ENCODE data around the gene RALB. TPM values are rescaled to one million over a fixed set of nuclear protein-coding genes. Genes with fewer than 3 reads are reported as not detected.

The RALB gene
- total and polyA plus RNA-seq, 7 experiments from 2014 or later: 8.7 to 119 (median 25.9) TPM

DNA sequence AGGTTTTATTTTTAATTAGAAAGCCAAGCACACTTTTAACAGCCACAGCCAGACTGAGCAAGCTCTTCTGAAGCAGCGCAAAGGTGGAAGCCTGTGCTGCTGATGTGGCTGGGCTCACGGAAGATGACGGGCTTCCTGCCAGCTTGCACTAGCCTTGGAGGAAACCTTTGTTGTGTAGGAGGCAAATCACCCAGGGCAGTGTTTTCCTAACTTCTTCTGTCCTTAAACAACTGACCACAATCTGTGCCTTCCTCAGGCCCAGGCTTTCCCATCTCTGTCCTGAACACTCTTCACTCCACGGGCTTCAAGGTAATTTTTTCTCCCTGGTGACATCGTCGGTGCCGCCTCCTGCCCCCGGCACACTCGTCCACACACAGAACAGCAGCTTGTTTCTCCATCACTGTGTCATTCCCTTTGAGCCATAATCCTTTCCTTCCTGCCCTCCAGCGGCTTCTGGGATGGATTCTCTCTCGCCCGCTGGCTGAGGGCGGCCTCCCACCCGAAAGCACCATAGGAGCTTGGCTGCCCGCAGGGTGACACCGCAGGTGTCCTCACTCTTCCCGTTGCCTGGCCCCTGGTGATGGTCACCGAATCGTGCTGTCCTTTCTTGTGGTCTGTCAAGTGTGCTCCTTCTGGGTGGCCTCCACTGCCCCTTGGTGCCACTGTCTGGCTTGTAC, 62.2 kb downstream of the RALB start:
- POLR2A ChIA-PET: interaction anchor here (0.5 to 1.5 kb wide), 2 partner anchors 138 to 206 kb away, joined by 3 to 5 read pairs; no protein-coding TSS in a partner anchor
- peak overlapping the region; percentile 37 to 91 (median 76) for H3K27ac Mint-ChIP-seq

GRCh38 chr2:120315367-120316033, 62.8 kb downstream of the RALB start:
- ChIA-PET POLR2A (interaction anchor here (1.5 kb wide), 1 partner anchor 138 kb away, joined by 5 read pairs; no protein-coding TSS in a partner anchor), CTCF (interaction anchor here (2.9 to 4.8 kb wide), 2 partner anchors 139 to 206 kb away, joined by 36 to 40 read pairs; no protein-coding TSS in a partner anchor)
- Histone ChIP-seq H3K4me3 (ENCODE audit: low read length) (no peak overlapping the region), H3K27ac (ENCODE audit: low read depth, low read length) (no peak overlapping the region), H3K4me1 (ENCODE audit: control insufficient read depth in 2 of 2, insufficient read depth in 2 of 2, low read length in 2 of 2) (peaks cover 3 to 19% of the 10 kb centered on the region in 2 donors), H3K27me3 (ENCODE audit: control insufficient read depth in 2 of 2, insufficient read depth in 2 of 2, low read length in 2 of 2) (no peaks in the 10 kb centered on the region), H3K36me3 (ENCODE audit: control insufficient read depth in 2 of 3, insufficient read depth in 3 of 3, low read length in 3 of 3) (no peaks in the 10 kb centered on the region), H3K9me3 (ENCODE audit: control insufficient read depth in 2 of 3, low read length in 3 of 3) (no peaks in the 10 kb centered on the region)
- Mint-ChIP-seq H3K9me3 (no peaks in the 10 kb centered on the region), H3K4me1 (peaks cover 7 to 41% (median 34%) of the 10 kb centered on the region in 7 donors), H3K4me3 (peak overlapping the region in 3 of 10 donors; percentile 26 to 76 (median 67)), H3K27me3 (peaks cover 0 to 4% (median 0%) of the 10 kb centered on the region in 5 donors), H3K36me3 (no peaks in the 10 kb centered on the region), H3K27ac (peak overlapping the region in 6 of 9 donors; percentile 32 to 91 (median 70))
- intact Hi-C loops (cut with micrococcal nuclease): loop anchor here (10.0 kb wide), 2 partner anchors 301 to 561 kb away; partner anchors contain the start of genes EPB41L5 (in 2 of the 2) and PTPN4 (in 1 of the 2)
- DNase-seq (no peak), ATAC-seq (no peak)

More for the DNA sequence above, 62.2 kb downstream of the RALB start:
- ATAC-seq: peak; percentile 66
- Histone ChIP-seq H3K36me3 (ENCODE audit: control insufficient read depth in 2 of 3, insufficient read depth in 3 of 3, low read length in 3 of 3) (no peaks in the 10 kb centered on the region), H3K4me3 (ENCODE audit: low read length) (no peak overlapping the region), H3K27ac (ENCODE audit: low read depth, low read length) (no peak overlapping the region), H3K27me3 (ENCODE audit: control insufficient read depth in 2 of 2, insufficient read depth in 2 of 2, low read length in 2 of 2) (no peaks in the 10 kb centered on the region), H3K9me3 (ENCODE audit: control insufficient read depth in 2 of 3, low read length in 3 of 3) (no peaks in the 10 kb centered on the region), H3K4me1 (ENCODE audit: control insufficient read depth in 2 of 2, insufficient read depth in 2 of 2, low read length in 2 of 2) (peaks cover 3 to 19% of the 10 kb centered on the region in 2 donors)
- Mint-ChIP-seq H3K4me3 (peak overlapping the region; percentile 47 to 87 (median 77)), H3K27me3 (peaks cover 0 to 4% (median 0%) of the 10 kb centered on the region in 5 donors), H3K36me3 (no peaks in the 10 kb centered on the region), H3K4me1 (peaks cover 7 to 45% (median 34%) of the 10 kb centered on the region in 7 donors), H3K9me3 (no peaks in the 10 kb centered on the region)
- CTCF ChIA-PET: interaction anchor here (0.6 to 4.8 kb wide), 5 partner anchors 139 to 674 kb away, joined by 3 to 40 read pairs (median 4); no protein-coding TSS in a partner anchor
- peak in 6 of 9 donors; percentile 32 to 67 (median 55) for DNase-seq
- intact Hi-C loops (cut with micrococcal nuclease): loop anchor here (5.0 to 10.0 kb wide), 4 partner anchors 300 to 560 kb away; partner anchors contain the start of genes EPB41L5 (in 2 of the 2) and PTPN4 (in 1 of the 2)

- POLR2A ChIA-PET: no interaction called here
These were observed 63.4 kb downstream of the RALB start for GRCh38 chr2:120316071-120316470.

DNA sequence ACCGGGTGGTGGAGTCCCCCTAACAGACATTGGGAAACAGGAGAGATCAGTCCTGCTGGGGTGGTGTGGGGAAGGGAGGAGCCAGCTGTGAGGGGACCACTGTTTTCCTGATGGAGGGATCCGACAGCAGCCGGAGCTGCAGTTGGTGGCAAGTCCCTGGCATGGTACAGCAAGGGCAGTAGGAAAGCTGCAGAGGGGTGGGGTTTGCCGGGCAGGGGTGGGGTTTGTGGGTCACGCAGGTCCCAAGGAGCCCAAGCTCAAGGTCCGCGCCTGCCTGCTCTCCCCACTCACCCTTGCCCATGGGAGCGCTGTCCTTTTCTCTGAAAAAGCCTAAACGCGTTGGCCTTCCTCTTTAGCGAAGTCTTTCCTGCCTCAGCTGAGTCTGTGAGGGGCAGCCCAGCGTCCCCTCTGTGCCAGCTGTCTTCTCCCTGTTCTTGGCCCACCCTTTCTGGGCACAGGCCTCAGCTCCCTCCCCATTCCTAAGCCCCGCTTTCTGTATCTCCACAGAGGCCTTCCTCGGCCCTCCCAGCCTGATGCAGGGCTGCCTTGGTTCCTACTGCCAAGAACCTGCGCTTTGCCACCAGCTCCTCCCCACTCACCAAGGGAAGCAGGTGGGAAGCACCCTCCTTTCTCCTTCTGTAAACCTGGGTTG, 64.0 kb downstream of the RALB start:
- Mint-ChIP-seq H3K9me3 (no peaks in the 10 kb centered on the region), H3K36me3 (peaks cover 0 to 1% (median 0%) of the 10 kb centered on the region in 5 donors), H3K27ac (peak overlapping the region in 5 of 9 donors; percentile 42 to 68 (median 58)), H3K27me3 (peaks cover 0 to 4% (median 0%) of the 10 kb centered on the region in 5 donors), H3K4me3 (no peak overlapping the region), H3K4me1 (peaks cover 7 to 41% (median 35%) of the 10 kb centered on the region in 7 donors)
- no peaks in the 10 kb centered on the region for H3K9me3 ChIP-seq (ENCODE audit: control insufficient read depth in 2 of 3, low read length in 3 of 3)
- peaks cover 3 to 19% of the 10 kb centered on the region in 2 donors for H3K4me1 ChIP-seq (ENCODE audit: control insufficient read depth in 2 of 2, insufficient read depth in 2 of 2, low read length in 2 of 2)
- intact Hi-C loops (cut with micrococcal nuclease): loop anchor here (10.0 kb wide), 2 partner anchors 302 to 562 kb away; partner anchors contain the start of genes EPB41L5 (in 2 of the 2) and PTPN4 (in 1 of the 2)
- no peak for DNase-seq
- H3K4me3 ChIP-seq (ENCODE audit: low read length): no peak overlapping the region
- POLR2A ChIA-PET: interaction anchor here (0.6 kb wide), 1 partner anchor 87 kb away, joined by 6 read pairs; no protein-coding TSS in a partner anchor
- CTCF ChIA-PET: no interaction called here
- no peaks in the 10 kb centered on the region for H3K27me3 ChIP-seq (ENCODE audit: control insufficient read depth in 2 of 2, insufficient read depth in 2 of 2, low read length in 2 of 2)
- H3K36me3 ChIP-seq (ENCODE audit: control insufficient read depth in 2 of 3, insufficient read depth in 3 of 3, low read length in 3 of 3): no peaks in the 10 kb centered on the region
- ATAC-seq: no peak
- no peak overlapping the region for H3K27ac ChIP-seq (ENCODE audit: low read depth, low read length)

More at GRCh38 chr2:120316071-120316470, 63.4 kb downstream of the RALB start:
- DNase-seq (no peak), ATAC-seq (no peak)
- no peaks in the 10 kb centered on the region for H3K9me3 ChIP-seq (ENCODE audit: control insufficient read depth in 2 of 3, low read length in 3 of 3)
- no peak overlapping the region for H3K4me3 ChIP-seq (ENCODE audit: low read length)
- H3K27me3 ChIP-seq (ENCODE audit: control insufficient read depth in 2 of 2, insufficient read depth in 2 of 2, low read length in 2 of 2): no peaks in the 10 kb centered on the region
- H3K9me3 Mint-ChIP-seq: no peaks in the 10 kb centered on the region
- no peak overlapping the region for H3K4me3 Mint-ChIP-seq
- no peaks in the 10 kb centered on the region for H3K36me3 Mint-ChIP-seq
- peak overlapping the region in 3 of 9 donors; percentile 52 to 59 (median 59) for H3K27ac Mint-ChIP-seq
- H3K36me3 ChIP-seq (ENCODE audit: control insufficient read depth in 2 of 3, insufficient read depth in 3 of 3, low read length in 3 of 3): no peaks in the 10 kb centered on the region
- peaks cover 3 to 19% of the 10 kb centered on the region in 2 donors for H3K4me1 ChIP-seq (ENCODE audit: control insufficient read depth in 2 of 2, insufficient read depth in 2 of 2, low read length in 2 of 2)
- CTCF ChIA-PET: no interaction called here
- intact Hi-C loops (cut with micrococcal nuclease): loop anchor here (10.0 kb wide), 2 partner anchors 301 to 561 kb away; partner anchors contain the start of genes EPB41L5 (in 2 of the 2) and PTPN4 (in 1 of the 2)
- no peak overlapping the region for H3K27ac ChIP-seq (ENCODE audit: low read depth, low read length)
- H3K27me3 Mint-ChIP-seq: peaks cover 0 to 4% (median 0%) of the 10 kb centered on the region in 5 donors
- peaks cover 7 to 37% (median 34%) of the 10 kb centered on the region in 7 donors for H3K4me1 Mint-ChIP-seq

DNA sequence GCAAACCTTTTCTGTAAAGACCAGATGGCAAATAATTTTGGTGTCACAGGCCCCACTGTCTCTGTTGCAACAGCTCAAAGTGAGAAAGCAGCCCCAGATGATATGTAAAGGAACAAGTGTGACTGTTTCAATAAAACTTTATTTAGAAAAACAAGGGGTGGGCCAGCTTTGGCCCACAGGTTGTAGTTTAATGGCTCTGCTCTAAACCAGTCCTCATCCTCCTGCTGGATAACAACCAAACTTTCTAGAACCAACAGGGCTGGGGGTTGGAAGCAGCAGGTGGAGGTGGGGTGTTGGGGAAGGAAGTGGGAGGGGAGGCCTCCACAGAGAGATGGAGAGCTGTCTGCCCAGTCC, 64.5 kb downstream of the RALB start:
- intact Hi-C loops (cut with micrococcal nuclease): loop anchor here (10.0 kb wide), 2 partner anchors 302 to 562 kb away; partner anchors contain the start of genes EPB41L5 (in 2 of the 2) and PTPN4 (in 1 of the 2)
- H3K4me3 ChIP-seq (ENCODE audit: low read length): no peak overlapping the region
- no peak for ATAC-seq
- peaks cover 0 to 1% (median 0%) of the 10 kb centered on the region in 5 donors for H3K36me3 Mint-ChIP-seq
- ChIA-PET CTCF (no interaction called here), POLR2A (interaction anchor here (0.6 kb wide), 1 partner anchor 87 kb away, joined by 6 read pairs; no protein-coding TSS in a partner anchor)
- H3K27ac Mint-ChIP-seq: peak overlapping the region in 4 of 9 donors; percentile 42 to 68 (median 52)
- peaks cover 7 to 41% (median 35%) of the 10 kb centered on the region in 7 donors for H3K4me1 Mint-ChIP-seq
- H3K4me1 ChIP-seq (ENCODE audit: control insufficient read depth in 2 of 2, insufficient read depth in 2 of 2, low read length in 2 of 2): peaks cover 3 to 19% of the 10 kb centered on the region in 2 donors
- no peak overlapping the region for H3K4me3 Mint-ChIP-seq
- no peaks in the 10 kb centered on the region for H3K9me3 Mint-ChIP-seq
- H3K27me3 Mint-ChIP-seq: peaks cover 0 to 2% (median 0%) of the 10 kb centered on the region in 5 donors
- H3K27me3 ChIP-seq (ENCODE audit: control insufficient read depth in 2 of 2, insufficient read depth in 2 of 2, low read length in 2 of 2): no peaks in the 10 kb centered on the region
- no peak overlapping the region for H3K27ac ChIP-seq (ENCODE audit: low read depth, low read length)
- DNase-seq: no peak
- H3K36me3 ChIP-seq (ENCODE audit: control insufficient read depth in 2 of 3, insufficient read depth in 3 of 3, low read length in 3 of 3): no peaks in the 10 kb centered on the region
- no peaks in the 10 kb centered on the region for H3K9me3 ChIP-seq (ENCODE audit: control insufficient read depth in 2 of 3, low read length in 3 of 3)

GRCh38 chr2:120317916-120318315, 65.3 kb downstream of the RALB start:
- ATAC-seq (no peak), DNase-seq (no peak)
- no peak overlapping the region for H3K4me3 Mint-ChIP-seq
- intact Hi-C loops (cut with micrococcal nuclease): loop anchor here (10.0 kb wide), 2 partner anchors 303 to 563 kb away; partner anchors contain the start of genes EPB41L5 (in 2 of the 2) and PTPN4 (in 1 of the 2)
- no peak overlapping the region for H3K4me3 ChIP-seq (ENCODE audit: low read length)
- CTCF ChIA-PET: no interaction called here
- peaks cover 3 to 19% of the 10 kb centered on the region in 2 donors for H3K4me1 ChIP-seq (ENCODE audit: control insufficient read depth in 2 of 2, insufficient read depth in 2 of 2, low read length in 2 of 2)
- H3K36me3 ChIP-seq (ENCODE audit: control insufficient read depth in 2 of 3, insufficient read depth in 3 of 3, low read length in 3 of 3): no peaks in the 10 kb centered on the region
- no peaks in the 10 kb centered on the region for H3K9me3 Mint-ChIP-seq
- POLR2A ChIA-PET: no interaction called here
- no peak overlapping the region for H3K27ac ChIP-seq (ENCODE audit: low read depth, low read length)
- peaks cover 0 to 1% (median 0%) of the 10 kb centered on the region in 5 donors for H3K36me3 Mint-ChIP-seq
- no peaks in the 10 kb centered on the region for H3K27me3 ChIP-seq (ENCODE audit: control insufficient read depth in 2 of 2, insufficient read depth in 2 of 2, low read length in 2 of 2)
- H3K4me1 Mint-ChIP-seq: peaks cover 7 to 35% (median 29%) of the 10 kb centered on the region in 7 donors
- peaks cover 0 to 6% (median 0%) of the 10 kb centered on the region in 5 donors for H3K27me3 Mint-ChIP-seq
- peak overlapping the region in 1 of 9 donors; percentile 30 for H3K27ac Mint-ChIP-seq
- no peaks in the 10 kb centered on the region for H3K9me3 ChIP-seq (ENCODE audit: control insufficient read depth in 2 of 3, low read length in 3 of 3)

Measured in naive thymus-derived CD4-positive, alpha-beta T cell (primary cell).